HG03558 (cell line): ENCODE results near the gene LCLAT1.
"Not testable (repeated sequence)": the region's sequence is repeated elsewhere in the genome, so short reads cannot be mapped to it uniquely, and the experiment has no call there.

Source experiments
- ATAC-seq: cut with Tn5 transposase; IDR thresholded peaks from one replicate; pipeline ENCODE4 v1.9.1; 2021; ENCODE audit warnings: moderate number of reproducible peaks; ENCODE audit not compliant: unreplicated experiment; ENCODE audit errors: extremely low read depth

LCLAT1 gene

DNA sequence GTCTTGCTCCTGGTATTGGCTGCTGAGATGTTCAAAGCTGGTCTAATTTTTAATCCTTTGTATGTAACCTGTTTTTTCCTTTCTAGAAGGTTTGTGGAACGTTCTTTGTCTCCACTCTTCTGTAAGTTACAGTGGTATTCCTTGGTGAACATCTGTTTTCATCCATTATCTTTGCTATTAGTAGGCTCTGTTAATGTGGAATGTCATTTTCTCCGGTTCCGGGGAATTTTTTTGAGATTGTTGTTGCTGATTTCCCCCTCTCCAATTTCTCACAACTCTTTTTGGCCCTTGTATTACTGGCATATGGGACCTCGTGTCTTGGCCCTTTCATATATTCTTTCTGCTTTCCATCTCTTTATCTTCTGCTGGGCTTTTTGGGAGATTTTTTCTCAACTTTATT lies 63.4 kb downstream of the LCLAT1 start:
- no peak for ATAC-seq

DNA sequence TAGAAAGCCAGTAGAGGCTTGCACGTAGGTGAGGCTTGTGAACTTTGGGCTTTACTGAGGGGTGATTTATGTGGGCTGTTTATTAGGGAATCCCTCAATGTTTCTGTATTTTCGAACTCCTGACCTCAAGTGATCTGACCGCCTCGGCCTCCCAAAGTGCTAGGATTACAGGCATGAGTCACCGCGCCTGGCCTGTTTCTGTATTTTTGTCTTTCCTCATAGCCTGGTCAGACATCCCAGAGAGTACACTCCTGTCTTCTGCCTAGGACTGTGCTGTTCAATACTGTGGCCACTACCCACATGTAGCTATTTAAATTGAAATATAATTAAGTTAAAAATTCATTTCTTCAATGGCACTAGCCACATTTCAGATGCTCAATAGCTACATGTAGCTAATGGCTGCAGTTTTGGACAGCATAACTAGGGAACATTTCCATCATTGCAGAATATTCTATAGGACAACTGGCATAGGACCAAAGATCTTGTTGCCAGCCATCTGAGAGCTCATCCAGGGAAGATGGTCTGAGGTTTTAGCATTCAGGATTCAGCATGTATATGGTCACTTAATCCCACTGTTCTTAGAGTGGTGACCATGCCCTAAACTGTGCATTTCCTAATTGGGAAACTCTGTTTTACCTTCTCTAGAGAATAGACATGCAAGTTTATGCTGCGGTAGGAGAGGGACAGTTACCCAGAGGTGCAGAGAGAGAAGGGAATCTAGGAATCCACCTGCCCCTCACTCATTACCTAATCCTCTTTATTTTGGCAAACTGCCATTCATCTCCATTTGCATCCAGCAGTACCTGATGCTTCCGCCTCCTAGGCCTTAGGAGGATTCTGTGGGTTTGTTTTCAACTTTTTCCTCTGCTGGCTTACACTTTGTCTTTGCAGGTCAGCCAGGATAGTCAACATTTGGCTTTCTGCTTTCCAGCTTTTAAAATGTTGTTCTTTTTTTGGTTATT lies 64.4 kb downstream of the LCLAT1 start:
- ATAC-seq: no peak

- ATAC-seq: no peak
Measured at GRCh38 chr2:30512243-30512886, 65.3 kb downstream of the LCLAT1 start.

DNA sequence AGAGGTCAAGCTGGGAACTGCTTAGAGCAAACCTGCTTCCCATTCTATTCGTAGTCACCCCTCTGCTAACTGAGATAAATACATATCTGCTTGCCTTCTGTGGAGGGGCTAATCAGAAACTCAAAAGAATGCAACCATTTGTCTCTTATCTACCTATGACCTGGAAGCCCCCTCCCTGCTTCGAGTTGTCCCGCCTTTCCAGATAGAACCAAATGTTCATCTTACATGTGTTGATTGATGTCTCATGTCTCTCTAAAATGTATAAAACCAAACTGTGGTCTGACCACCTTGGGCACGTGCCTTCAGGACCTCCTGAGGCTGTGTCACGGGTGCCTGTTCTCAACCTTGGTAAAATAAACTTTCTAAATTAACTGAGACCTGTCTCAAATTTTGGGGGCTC lies 66.6 kb downstream of the LCLAT1 start:
- not testable (repeated sequence) for ATAC-seq

DNA sequence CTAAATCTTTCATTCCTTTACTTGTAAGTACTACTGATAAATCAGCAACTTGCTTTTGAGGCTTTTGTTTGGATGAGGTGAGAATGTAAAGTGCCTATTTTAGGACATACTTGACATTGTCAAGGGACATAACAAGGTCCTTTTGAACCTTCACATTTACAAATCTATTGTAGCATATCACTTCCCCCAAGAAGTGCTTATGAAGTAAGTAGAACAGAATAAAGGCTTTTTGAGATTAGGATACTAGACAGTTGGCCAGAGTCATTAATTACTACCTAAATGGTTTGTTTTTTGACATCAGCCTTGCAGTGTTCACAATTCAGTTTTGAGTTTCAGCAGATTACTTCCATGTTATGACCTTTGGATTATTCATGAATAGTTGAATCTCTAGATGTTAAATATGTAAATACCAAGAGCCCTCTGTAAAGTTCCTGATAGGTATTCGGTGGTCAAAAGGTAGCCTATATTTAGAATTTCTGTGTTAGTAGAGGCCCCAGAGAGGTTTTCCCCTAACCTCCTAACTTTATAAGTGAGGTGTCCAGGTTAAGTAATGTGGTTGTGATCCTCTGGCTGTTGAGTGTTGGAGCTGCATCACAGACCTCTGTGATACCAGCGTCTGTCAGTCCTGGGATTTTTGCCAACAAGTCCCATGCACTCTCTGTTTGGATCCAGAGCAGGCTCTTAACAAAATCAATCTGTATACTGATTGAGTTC lies 67.2 kb downstream of the LCLAT1 start:
- ATAC-seq: no peak

DNA sequence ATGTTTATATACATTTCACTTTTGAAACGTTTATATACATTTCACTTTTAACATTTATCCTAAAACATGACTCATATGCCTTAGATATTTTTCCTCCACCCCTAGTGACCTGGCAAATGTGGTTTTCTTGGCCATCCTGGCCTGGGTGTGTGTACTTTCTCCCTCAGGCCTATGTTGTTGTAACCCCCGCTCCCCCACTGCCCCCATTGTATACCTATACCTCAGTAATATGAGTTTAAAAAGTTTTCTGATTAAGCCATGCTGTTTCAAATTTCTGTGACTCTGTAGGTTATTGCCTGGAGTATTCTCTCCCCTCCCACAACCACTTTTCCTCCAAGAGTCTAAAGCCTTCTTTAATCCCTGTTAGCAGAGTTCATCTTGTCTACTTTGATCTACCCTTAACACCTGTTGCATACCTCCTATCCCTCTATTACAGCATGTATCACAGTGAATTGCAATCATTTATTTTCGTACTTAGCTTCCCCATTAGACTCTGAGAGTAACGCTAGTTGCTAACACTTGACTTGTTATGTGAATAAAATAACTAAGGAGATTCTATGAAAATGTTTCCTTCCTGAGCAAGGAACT lies 67.9 kb downstream of the LCLAT1 start:
- ATAC-seq: no peak

GRCh38 chr2:30516166-30516565 lies 69.1 kb downstream of the LCLAT1 start:
- ATAC-seq: no peak

DNA sequence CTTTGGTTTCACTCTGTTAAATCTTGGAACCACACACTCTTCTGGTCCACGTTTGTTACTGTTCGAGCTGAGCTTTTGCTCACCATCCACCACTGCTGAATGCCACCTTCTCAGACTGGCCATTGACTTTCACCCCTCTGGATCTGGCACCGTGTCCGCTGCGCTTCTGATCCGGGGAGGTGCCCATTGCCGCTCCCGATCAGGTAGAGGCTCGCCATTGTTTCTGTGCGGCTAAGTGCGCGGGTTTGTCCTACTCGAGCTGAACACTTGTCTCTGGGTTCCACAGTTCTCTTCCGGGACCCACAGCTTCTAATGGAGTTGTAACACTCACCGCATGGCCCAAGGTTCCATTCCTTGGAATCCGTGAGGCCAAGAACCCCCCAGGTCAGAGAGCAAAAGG lies 72.8 kb downstream of the LCLAT1 start:
- no peak for ATAC-seq

DNA sequence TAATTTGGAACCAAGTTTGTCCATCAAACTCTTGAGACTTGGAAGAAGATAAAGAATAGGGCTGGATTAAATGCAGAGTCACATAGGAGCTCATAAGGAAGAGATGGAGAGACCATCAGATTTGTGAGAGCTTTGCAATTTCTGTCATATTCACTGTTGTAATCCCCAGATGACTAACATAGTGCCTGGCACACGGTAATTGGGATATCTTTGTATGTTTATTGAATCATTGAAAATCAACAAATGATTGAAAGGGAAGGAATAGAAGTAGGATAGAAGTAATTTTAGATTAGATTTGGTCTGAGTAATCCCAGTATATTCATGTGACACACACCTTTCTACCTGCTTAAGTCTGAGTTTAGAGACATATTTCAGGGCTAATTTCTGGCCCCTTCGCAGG lies 75.4 kb downstream of the LCLAT1 start:
- ATAC-seq: no peak

GRCh38 chr2:30527411-30527810 lies 80.4 kb downstream of the LCLAT1 start:
- ATAC-seq: no peak

GRCh38 chr2:30527859-30528258 lies 80.8 kb downstream of the LCLAT1 start:
- no peak for ATAC-seq

- ATAC-seq: no peak
Measured at GRCh38 chr2:30530346-30530745, 83.3 kb downstream of the LCLAT1 start.

GRCh38 chr2:30541680-30542079 lies 94.6 kb downstream of the LCLAT1 start:
- ATAC-seq: no peak

DNA sequence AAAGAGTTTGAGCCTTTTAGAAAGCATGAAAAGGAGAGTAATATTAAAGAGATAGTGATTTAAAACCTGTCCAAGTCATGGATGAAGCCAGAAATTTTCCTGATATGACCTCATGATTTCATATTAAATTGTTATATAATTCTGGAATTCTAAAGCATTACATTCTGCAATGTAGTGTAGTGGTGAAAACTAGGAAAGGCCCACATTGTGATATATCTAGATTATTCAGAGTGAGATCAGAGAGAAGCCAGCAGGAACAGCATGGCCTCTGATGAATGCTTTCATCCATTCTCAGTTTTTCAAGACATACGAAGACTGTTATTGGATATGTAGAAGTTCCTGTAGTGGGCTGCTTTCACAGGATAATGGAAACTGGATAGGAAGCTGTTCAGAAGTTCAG lies 98.8 kb downstream of the LCLAT1 start:
- no peak for ATAC-seq

DNA sequence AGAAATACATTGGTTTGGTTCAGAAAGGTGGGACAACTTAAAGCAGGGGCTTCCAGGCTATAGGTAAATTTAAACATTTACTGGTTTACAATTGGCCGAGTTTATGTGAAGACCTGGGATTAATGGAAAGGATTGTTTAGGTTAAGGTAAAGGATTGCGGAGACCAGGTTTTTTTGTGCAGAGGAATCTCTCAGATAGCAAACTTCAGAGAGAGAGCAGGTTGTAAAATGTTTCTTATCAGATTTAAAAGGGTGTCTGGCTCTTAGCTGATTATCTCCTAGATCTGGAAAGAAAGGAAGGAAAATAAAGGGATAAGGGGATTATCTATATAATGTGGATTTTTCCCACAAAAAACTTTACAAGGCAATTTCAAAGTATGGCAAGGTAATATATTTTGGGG lies 101.3 kb downstream of the LCLAT1 start:
- ATAC-seq: no peak

GRCh38 chr2:30549096-30549495 lies 102.0 kb downstream of the LCLAT1 start:
- ATAC-seq: no peak

DNA sequence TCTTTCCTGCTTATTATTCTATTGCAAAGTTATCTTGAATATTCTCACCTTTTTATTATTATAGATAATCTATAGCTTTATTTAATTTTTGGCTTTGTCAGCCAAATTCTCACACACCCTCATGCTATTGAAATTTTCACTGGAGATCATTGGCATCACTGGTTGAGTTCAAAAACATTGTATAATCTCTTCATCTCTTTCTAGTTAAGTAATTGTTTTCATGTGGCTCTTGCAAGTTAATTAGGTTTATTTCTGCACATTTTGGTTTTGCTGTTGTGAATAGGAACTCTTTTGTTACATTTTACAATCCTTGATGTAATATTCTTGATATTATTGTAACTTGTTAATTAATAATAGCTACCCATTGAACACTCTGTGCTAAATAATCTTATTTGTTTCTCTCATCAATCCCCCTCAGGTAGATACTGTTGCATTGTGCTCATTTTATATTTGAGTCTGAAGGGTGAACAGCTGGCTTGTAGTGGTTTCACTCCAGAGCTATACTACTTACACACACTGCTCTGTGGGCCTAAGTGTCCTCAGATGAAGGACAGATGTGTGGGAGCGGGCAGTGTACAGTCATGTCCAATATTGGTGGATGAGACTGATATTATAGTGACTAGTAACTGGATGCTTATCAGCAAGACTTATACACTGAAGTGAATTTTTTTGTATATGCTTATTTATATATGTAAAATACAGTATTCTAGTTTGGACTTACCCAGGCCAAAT lies 112.7 kb downstream of the LCLAT1 start:
- ATAC-seq: no peak

GRCh38 chr2:30561349-30561748 lies 114.3 kb downstream of the LCLAT1 start:
- ATAC-seq: no peak

- no peak for ATAC-seq
Measured at GRCh38 chr2:30565851-30566358, 118.9 kb downstream of the LCLAT1 start.

- no peak for ATAC-seq
Measured at GRCh38 chr2:30566631-30567030, 119.6 kb downstream of the LCLAT1 start.
